DMS 273 (cell line): Measurements from ENCODE around the gene CEP97.
"Not testable (repeated sequence)": the region's sequence is repeated elsewhere in the genome, so short reads cannot be mapped to it uniquely, and the experiment has no call there.

ENCODE experiments used
- DNase-seq: peaks from one replicate; lab custom pipeline; 2025; ENCODE audit not compliant: unreplicated experiment; lab: John Stamatoyannopoulos, UW

The CEP97 gene

DNA sequence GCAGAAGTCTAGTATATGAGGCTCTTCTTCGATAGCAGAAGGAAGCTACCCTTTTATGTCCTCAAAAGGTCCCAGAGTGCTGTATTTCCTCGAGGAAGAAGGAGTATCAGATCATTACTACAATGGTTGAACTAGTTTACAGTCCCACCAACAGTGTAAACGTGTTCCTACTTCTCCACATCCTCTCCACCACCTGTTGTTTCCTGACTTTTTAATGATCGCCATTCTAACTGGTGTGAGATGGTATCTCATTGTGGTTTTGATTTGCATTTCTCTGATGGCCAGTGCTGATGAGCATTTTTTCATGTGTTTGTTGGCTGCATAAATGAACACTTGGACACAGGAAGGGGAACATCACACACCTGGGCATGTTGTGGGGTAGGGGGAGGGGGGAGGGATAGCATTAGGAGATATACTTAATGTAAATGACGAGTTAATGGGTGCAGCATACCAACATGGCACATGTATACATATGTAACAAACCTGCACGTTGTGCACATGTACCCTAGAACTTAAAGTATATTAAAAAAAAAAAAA, 53.4 kb downstream of the CEP97 start:
- DNase-seq = not testable (repeated sequence)

- no peak for DNase-seq
Measured at GRCh38 chr3:101778385-101779046, 54.1 kb downstream of the CEP97 start.

- peak; percentile 96 for DNase-seq
Measured at GRCh38 chr3:101779047-101779821, 54.8 kb downstream of the CEP97 start, which contains the start of gene NXPE3. NXPE3 (plus strand) TSS chr3:101779211; CDS start chr3:101785597, 6,386 bp downstream.

DNA sequence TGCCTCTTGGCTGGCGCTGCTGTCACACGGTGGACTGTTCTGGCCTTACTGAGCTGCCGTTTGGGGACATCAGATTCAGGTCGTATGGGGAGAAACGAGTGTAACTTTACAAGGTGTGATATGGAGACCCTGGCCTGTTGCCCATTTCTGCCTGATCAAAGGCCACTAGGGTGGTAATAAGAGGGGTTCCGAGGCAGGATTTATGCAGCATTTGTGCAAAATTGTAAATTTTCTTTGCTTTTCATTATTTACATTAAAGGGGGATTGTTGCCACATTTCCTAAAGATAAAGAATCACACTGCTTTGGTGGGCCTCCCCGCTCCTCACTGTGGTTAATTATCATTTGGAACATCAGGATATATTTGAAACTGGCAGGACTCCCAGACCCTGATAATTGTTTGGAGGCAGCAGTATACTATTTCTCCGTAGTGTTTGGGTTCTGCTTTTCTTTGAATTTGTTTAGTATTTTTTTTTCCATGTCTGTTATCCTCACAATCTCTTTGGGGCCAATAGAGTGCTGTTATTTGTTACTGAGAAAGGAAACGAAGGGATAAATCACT, 55.5 kb downstream of the CEP97 start:
- peak; percentile 84 for DNase-seq

- peak; percentile 72 for DNase-seq
Measured at GRCh38 chr3:101780661-101781060, 56.2 kb downstream of the CEP97 start.

GRCh38 chr3:101781166-101781565, 56.8 kb downstream of the CEP97 start:
- peak; percentile 34 for DNase-seq

GRCh38 chr3:101784855-101785613, 60.6 kb downstream of the CEP97 start:
- DNase-seq = no peak

GRCh38 chr3:101791778-101792177, 67.4 kb downstream of the CEP97 start:
- no peak for DNase-seq

DNA sequence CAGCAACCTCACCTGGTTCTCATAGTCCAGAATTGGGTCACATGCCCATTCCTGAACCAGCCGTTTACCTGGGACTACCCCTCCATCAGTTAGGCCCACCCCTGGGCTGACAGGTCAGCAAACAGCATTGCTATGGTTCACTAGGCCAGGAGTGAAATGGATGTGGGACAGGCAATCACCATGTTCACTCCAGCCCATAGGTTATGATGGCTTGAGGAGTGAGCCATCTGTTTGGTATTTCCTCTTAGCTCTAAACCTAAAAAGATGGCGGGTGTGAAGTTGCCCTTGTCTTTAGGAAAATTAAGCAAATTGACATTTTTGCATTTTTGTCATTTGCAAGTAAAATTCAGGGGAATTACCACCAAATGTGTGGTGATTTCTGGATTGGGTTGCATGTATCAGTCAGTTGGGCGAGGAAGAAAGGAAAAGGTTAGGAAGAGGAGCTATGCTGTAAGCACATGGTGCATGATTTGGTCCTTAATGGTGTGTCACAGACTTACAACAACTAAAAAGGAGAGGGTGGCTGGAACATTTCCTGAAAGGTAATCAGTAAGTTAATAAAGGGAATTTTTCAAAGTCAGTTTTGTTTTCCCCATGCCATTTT, 71.8 kb downstream of the CEP97 start:
- DNase-seq = no peak

DNA sequence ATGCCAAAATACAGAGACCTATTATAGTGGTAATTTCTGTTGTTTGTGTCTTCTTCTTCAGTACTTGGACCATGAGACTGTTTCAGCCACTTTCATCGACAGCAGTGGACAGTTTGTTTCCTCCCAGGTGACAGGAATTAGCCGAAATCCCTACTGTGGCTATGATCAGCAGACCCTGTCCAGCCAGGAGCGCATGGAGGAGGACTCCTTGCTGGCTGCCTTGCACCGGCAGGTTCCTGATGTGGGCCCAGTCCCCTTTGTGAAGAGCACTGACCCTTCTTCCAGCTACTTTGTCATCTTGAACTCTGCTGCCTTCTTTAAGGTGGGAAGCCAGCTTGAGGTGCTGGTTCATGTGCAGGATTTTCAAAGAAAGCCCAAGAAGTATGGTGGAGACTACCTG, 76.8 kb downstream of the CEP97 start:
- DNase-seq = no peak

GRCh38 chr3:101802179-101802578, 77.8 kb downstream of the CEP97 start:
- no peak for DNase-seq

- DNase-seq = peak; percentile 90
Measured at GRCh38 chr3:101803173-101803782, 78.9 kb downstream of the CEP97 start.

DNA sequence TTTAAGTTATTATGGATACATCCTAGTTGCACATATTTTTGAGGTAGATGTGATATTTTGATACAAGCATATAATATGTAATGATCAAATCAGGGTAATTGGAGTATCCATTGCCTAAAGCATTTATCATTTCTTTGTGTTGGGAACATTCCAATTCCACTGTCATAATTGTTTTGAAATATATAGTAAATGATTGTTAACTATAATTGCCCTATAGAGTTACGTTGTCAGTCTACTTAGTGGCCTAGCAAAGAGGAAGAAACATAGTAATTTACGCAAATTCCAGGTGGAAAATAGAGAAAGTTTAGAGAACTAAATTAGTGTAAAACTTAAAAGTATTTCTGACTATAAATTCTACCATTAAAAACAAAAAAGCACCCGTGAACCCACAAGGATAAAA, 79.5 kb downstream of the CEP97 start:
- DNase-seq = no peak

GRCh38 chr3:101806491-101806890, 82.1 kb downstream of the CEP97 start:
- DNase-seq = no peak

GRCh38 chr3:101807888-101808287, 83.5 kb downstream of the CEP97 start:
- DNase-seq = no peak

GRCh38 chr3:101809178-101810021, 85.0 kb downstream of the CEP97 start:
- peak; percentile 69 for DNase-seq

GRCh38 chr3:101810022-101810418, 85.6 kb downstream of the CEP97 start:
- no peak for DNase-seq

DNA sequence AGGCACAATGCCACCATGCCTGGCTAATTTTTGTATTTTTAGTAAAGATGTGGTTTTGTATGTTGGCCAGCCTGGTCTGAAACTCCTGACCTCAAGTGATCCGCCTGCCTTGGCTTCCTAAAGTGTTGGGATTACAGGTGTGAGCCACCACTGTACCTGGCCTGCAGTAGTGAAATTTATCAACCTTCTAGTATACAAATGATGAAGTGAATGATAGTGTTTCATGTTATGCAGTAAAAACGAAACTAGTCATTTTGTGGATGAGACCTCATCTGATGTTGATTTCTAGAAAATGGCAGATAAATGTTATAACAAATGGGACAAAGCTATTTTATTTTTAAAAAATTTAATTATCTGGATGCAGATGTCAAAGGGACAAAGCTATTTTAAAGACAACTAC, 87.5 kb downstream of the CEP97 start:
- no peak for DNase-seq

DNA sequence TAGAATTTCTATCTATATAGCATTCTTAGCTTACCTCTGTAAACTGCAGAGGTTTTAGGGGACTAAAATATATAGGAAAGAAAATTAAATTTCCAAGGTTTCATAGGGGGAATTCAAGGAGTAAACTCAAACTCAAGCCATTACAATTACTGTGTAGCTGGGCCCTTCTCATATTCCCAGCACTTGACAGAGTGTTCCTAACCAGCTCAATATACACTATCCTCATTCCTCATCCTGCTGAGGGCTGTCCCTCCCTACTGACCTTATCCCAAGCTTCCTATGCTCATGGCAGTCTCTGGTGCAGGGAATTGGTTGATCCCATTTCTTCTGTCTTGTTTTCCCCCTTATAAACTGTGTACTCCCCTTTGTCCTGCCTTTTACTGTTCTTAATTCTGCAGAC, 88.5 kb downstream of the CEP97 start:
- no peak for DNase-seq
